Measurements from ENCODE around the gene LY6G6F. TPM values are rescaled to one million over a fixed set of nuclear protein-coding genes. Genes with fewer than 3 reads are reported as not detected.

LY6G6F gene
- total and polyA plus RNA-seq, 10 of the 15 experiments (the other 5 are each of a cell fraction or from before 2014, with no cell fraction given) = not detected

- Histone ChIP-seq H3K79me2 (ENCODE audit: control insufficient read depth, insufficient read depth, low read length) (no peaks in the 10 kb centered on the region), H3K27ac (ENCODE audit: control insufficient read depth, insufficient read depth) (no peak overlapping the region), H3K4me3 (no peak overlapping the region), H3K9ac (ENCODE audit: control insufficient read depth, insufficient read depth, low read length) (no peak overlapping the region), H3K4me2 (ENCODE audit: control insufficient read depth, insufficient read depth) (no peak overlapping the region), H3K27me3 (replicated peaks in 1 of 2; ENCODE audit: control insufficient read depth in 2 of 2, insufficient read depth in 2 of 2, low read length in 1 of 2) (no peaks in the 10 kb centered on the region; a peak in 1 of 4 replicates), H3K36me3 (ENCODE audit: control insufficient read depth in 2 of 2, insufficient read depth in 2 of 2, low read length in 1 of 2) (no peaks in the 10 kb centered on the region), H3K4me1 (ENCODE audit: control insufficient read depth, insufficient read depth, low read length) (no peaks in the 10 kb centered on the region), H4K20me1 (ENCODE audit: control insufficient read depth, insufficient read depth) (no peaks in the 10 kb centered on the region), H3K9me3 (replicated peaks; ENCODE audit: control insufficient read depth, insufficient read depth, low read length) (no peaks in the 10 kb centered on the region), H2AFZ (ENCODE audit: control insufficient read depth, low read depth, low read length) (no peak overlapping the region)
- intact Hi-C loops (cut with micrococcal nuclease; ENCODE audit: unreplicated experiment) (no loop called here), in situ Hi-C loops (cut with MboI) (no loop called here)
- DNase-seq (ENCODE audit: low read depth, low spot score) (no peak), FAIRE-seq (no peak), ATAC-seq (no peak)
- RAD21 ChIA-PET (ENCODE audit: unreplicated experiment) = no interaction called here
- SMC1A ChIA-PET (ENCODE audit: uncharacterized antibody, unreplicated experiment) = no interaction called here
- WGBS (ENCODE audit: insufficient coverage, insufficient replicate concordance, low lambda C conversion rate, missing lambda C conversion rate) = 64% methylated on average over 3 of the region's 3 CpGs
- BruUV-seq (replicated peaks) = no TSS peak
- TF ChIP-seq STAT3 (IDR thresholded peaks at IDR 0.05; ENCODE audit: low read depth, low read length) (no peak), IRF4 (IDR thresholded peaks at IDR 0.05; ENCODE audit: low read depth, low read length) (no peak), TCF3 (IDR thresholded peaks at IDR 0.05; ENCODE audit: borderline replicate concordance, insufficient read depth, low read depth, low read length) (no peak), CUX1 (IDR thresholded peaks at IDR 0.05; ENCODE audit: insufficient replicate concordance, low read depth, low read length) (no peak), EP300 (IDR thresholded peaks at IDR 0.05; ENCODE audit: borderline replicate concordance in 1 of 2, control insufficient read depth in 1 of 2, low read depth in 2 of 2, low read length in 2 of 2) (no peak), CHD4 (IDR thresholded peaks at IDR 0.05) (no peak), MEF2A (IDR thresholded peaks at IDR 0.05; ENCODE audit: insufficient read depth, low read depth, low read length) (no peak), MYB (IDR thresholded peaks at IDR 0.05; ENCODE audit: borderline replicate concordance, low read depth, low read length) (no peak), SMC3 (IDR thresholded peaks at IDR 0.05; ENCODE audit: borderline replicate concordance, low read length) (no peak), PAX8 (IDR thresholded peaks at IDR 0.05) (no peak), FOXM1 (IDR thresholded peaks at IDR 0.05; ENCODE audit: low read depth, low read length) (no peak), SPI1 (IDR thresholded peaks at IDR 0.05; ENCODE audit: borderline replicate concordance, insufficient read depth, low read depth, low read length) (no peak), ATF7 (IDR thresholded peaks at IDR 0.05; ENCODE audit: low read depth) (no peak), HDAC2 (IDR thresholded peaks at IDR 0.05) (no peak), SREBF2 (IDR thresholded peaks at IDR 0.05; ENCODE audit: low read length) (no peak), BACH1 (IDR thresholded peaks at IDR 0.05; ENCODE audit: borderline replicate concordance) (no peak), EED (IDR thresholded peaks at IDR 0.05; ENCODE audit: low read depth) (no peak), ETV6 (conservative IDR thresholded peaks at IDR 0.05 in 1 of 2, IDR thresholded peaks at IDR 0.05 in 1 of 2; ENCODE audit: borderline replicate concordance in 1 of 2, low read depth in 1 of 2) (no peak)
- POLR2A ChIA-PET = no interaction called here
- CTCF ChIA-PET = interaction anchor here (0.6 to 1.1 kb wide), 2 partner anchors 44 to 99 kb away, joined by 3 read pairs; partner anchors contain the start of gene LSM2
These were observed 1.6 kb downstream of the LY6G6F start for GRCh38 chr6:31708224-31708623.

All from GM12878 (cell line).